H1 (cell line): Measurements from ENCODE around the gene FIGNL2. TPM values are rescaled to one million over a fixed set of nuclear protein-coding genes. Genes with fewer than 3 reads are reported as not detected.

Experiments
- CTCF ChIA-PET: fragments of 300-600 bp; sonication (Branson Sonifier 250); formaldehyde crosslinking; loops from one replicate; lab custom pipeline; 2021; ENCODE audit not compliant: partially characterized antibody; lab: Charles Lee
- POLR2A ChIA-PET: fragments of 300-600 bp; sonication (Branson Sonifier 250); formaldehyde crosslinking; loops from one replicate; lab custom pipeline; 2021; ENCODE audit warnings: inconsistent platforms; ENCODE audit not compliant: partially characterized antibody; lab: Charles Lee
- DNase-seq, 2 experiments: peaks; one replicate each; pipeline versions ENCODE4 v3.0.0 to v3.0.0-alpha.2; 2010 to 2022; ENCODE audit warnings: low spot score in 2 of 2, low read depth in 1 of 2, mixed read lengths in 1 of 2
- FAIRE-seq: peaks from 2 replicates; lab custom pipeline; 2011; peaks lifted over from hg19 to GRCh38; lab: Jason Lieb, UNC
- H2AFZ ChIP-seq: 2 replicates; pipeline ENCODE4 v1.8.1; 2012; ENCODE audit warnings: low read length, inconsistent platforms
- H2AK5ac ChIP-seq: 2 replicates; pipeline ENCODE4 v1.6.1; 2013; ENCODE audit warnings: low read depth, low read length
- H2BK120ac ChIP-seq: replicated peaks from 2 replicates; pipeline ENCODE3; 2013; ENCODE audit warnings: low read depth, low read length, inconsistent platforms
- H2BK12ac ChIP-seq: 2 replicates; pipeline ENCODE4 v1.6.1; 2013; ENCODE audit warnings: low read depth, low read length
- H2BK15ac ChIP-seq: 2 replicates; pipeline ENCODE4 v1.6.1; 2013; ENCODE audit warnings: low read length
- H2BK20ac ChIP-seq: 2 replicates; pipeline ENCODE4 v1.6.1; 2013; ENCODE audit warnings: low read length
- H2BK5ac ChIP-seq: 2 replicates; pipeline ENCODE4 v1.6.1; 2013; ENCODE audit warnings: low read depth, low read length
- H3K14ac ChIP-seq: 2 replicates; pipeline ENCODE4 v1.6.1; 2013; ENCODE audit warnings: inconsistent platforms; ENCODE audit not compliant: insufficient read length
- H3K18ac ChIP-seq: 2 replicates; pipeline ENCODE4 v1.6.1; 2013; ENCODE audit warnings: low read length; ENCODE audit errors: extremely low read depth
- H3K23ac ChIP-seq: 2 replicates; pipeline ENCODE4 v1.6.1; 2013; ENCODE audit warnings: inconsistent platforms; ENCODE audit not compliant: insufficient read length
- H3K23me2 ChIP-seq: 2 replicates; pipeline ENCODE4 v1.6.1; 2013; ENCODE audit warnings: low read depth, low read length
- H3K27ac ChIP-seq: 2 replicates; pipeline ENCODE4 v1.6.1; 2011; ENCODE audit warnings: low read depth, low read length, inconsistent platforms
- H3K27me3 ChIP-seq, 4 experiments: replicated peaks in 1 of 4; 1 replicate in 1 of 4; 2 replicates in 3 of 4; pipeline versions ENCODE4 v1.6.1 to v1.8.1; 2011 to 2013; ENCODE audit warnings: low read length in 3 of 4, mild to moderate bottlenecking in 3 of 4, inconsistent platforms in 2 of 4, mixed read lengths in 2 of 4, moderate library complexity in 1 of 4; ENCODE audit not compliant: control insufficient read depth in 3 of 4, insufficient read depth in 3 of 4; ENCODE audit errors: extremely low read depth in 1 of 4
- H3K36me3 ChIP-seq, 4 experiments: 2 replicates each; pipeline versions ENCODE4 v1.6.1 to v1.8.1; 2011 to 2013; ENCODE audit warnings: mild to moderate bottlenecking in 4 of 4, low read length in 3 of 4, moderate library complexity in 2 of 4, control low read depth in 1 of 4, inconsistent platforms in 1 of 4; ENCODE audit not compliant: insufficient read depth in 4 of 4, control insufficient read depth in 2 of 4
- H3K4ac ChIP-seq: replicated peaks from 2 replicates; pipeline ENCODE3; 2013; ENCODE audit warnings: low read length, low read depth, mixed read lengths, inconsistent platforms; ENCODE audit not compliant: insufficient read length
- H3K4me1 ChIP-seq, 4 experiments: replicated peaks in 1 of 4; 1 replicate in 1 of 4; 2 replicates in 3 of 4; pipeline versions ENCODE4 v1.6.1 to v1.8.1; 2011 to 2013; ENCODE audit warnings: low read length in 3 of 4, inconsistent platforms in 2 of 4, mixed read lengths in 1 of 4; ENCODE audit not compliant: insufficient read depth in 4 of 4, control insufficient read depth in 3 of 4
- H3K4me2 ChIP-seq, 2 experiments: 2 replicates each; pipeline versions ENCODE4 v1.6.1 to v1.8.1; 2011 to 2013; ENCODE audit warnings: low read depth in 2 of 2, low read length in 2 of 2, control low read depth in 1 of 2, inconsistent platforms in 1 of 2, mild to moderate bottlenecking in 1 of 2; ENCODE audit not compliant: insufficient read depth in 1 of 2
- H3K4me3 ChIP-seq, 4 experiments: fragments of 200-600, 300-600 bp in 1 of 4; sonication (generic), shearing (Covaris generic), sonication (Bioruptor Twin) in 1 of 4; 2 replicates each; pipeline versions ENCODE4 v1.5.1 to v1.8.1; 2011 to 2016; ENCODE audit warnings: low read length in 4 of 4, low read depth in 3 of 4, control low read depth in 2 of 4, inconsistent platforms in 2 of 4, mild to moderate bottlenecking in 2 of 4, mixed read lengths in 1 of 4, moderate library complexity in 1 of 4; ENCODE audit not compliant: insufficient read depth in 2 of 4; ENCODE audit errors: extremely low read depth in 1 of 4
- H3K56ac ChIP-seq: replicated peaks from 2 replicates; pipeline ENCODE3; 2013; ENCODE audit warnings: low read depth, mild to moderate bottlenecking, mixed read lengths, low read length, inconsistent platforms; ENCODE audit not compliant: insufficient read length
- H3K79me1 ChIP-seq: 2 replicates; pipeline ENCODE4 v1.6.1; 2013; ENCODE audit warnings: low read depth, low read length, control low read depth
- H3K79me2 ChIP-seq, 2 experiments: 2 replicates each; pipeline versions ENCODE4 v1.6.1 to v1.8.1; 2012 to 2013; ENCODE audit warnings: low read length in 2 of 2, mild to moderate bottlenecking in 2 of 2, inconsistent platforms in 1 of 2; ENCODE audit not compliant: insufficient read depth in 2 of 2, control insufficient read depth in 1 of 2
- H3K9ac ChIP-seq, 4 experiments: replicated peaks in 1 of 4; 1 replicate in 1 of 4; 2 replicates in 3 of 4; pipeline versions ENCODE4 v1.6.1 to v1.8.1; 2011 to 2013; ENCODE audit warnings: low read depth in 3 of 4, low read length in 3 of 4, control low read depth in 2 of 4, mild to moderate bottlenecking in 2 of 4, moderate library complexity in 2 of 4, inconsistent platforms in 1 of 4; ENCODE audit errors: extremely low read depth in 1 of 4
- H3K9me3 ChIP-seq, 2 experiments: 2 replicates each; pipeline versions ENCODE4 v1.6.1 to v1.8.1; 2012 to 2013; ENCODE audit warnings: mild to moderate bottlenecking in 2 of 2, moderate library complexity in 2 of 2, control low read depth in 1 of 2, inconsistent platforms in 1 of 2, low read depth in 1 of 2, low read length in 1 of 2, mixed read lengths in 1 of 2; ENCODE audit not compliant: insufficient read depth in 2 of 2
- H4K20me1 ChIP-seq, 2 experiments: replicated peaks in 1 of 2; 2 replicates each; pipeline versions ENCODE3 to v1.8.1; 2011 to 2013; ENCODE audit warnings: inconsistent platforms in 2 of 2, low read length in 2 of 2, mild to moderate bottlenecking in 1 of 2; ENCODE audit not compliant: insufficient read depth in 2 of 2, control insufficient read depth in 1 of 2
- H4K5ac ChIP-seq: 2 replicates; pipeline ENCODE4 v1.6.1; 2013; ENCODE audit warnings: low read length, low read depth, mixed read lengths, inconsistent platforms; ENCODE audit not compliant: insufficient read length
- H4K8ac ChIP-seq: 2 replicates; pipeline ENCODE4 v1.8.0; 2013; ENCODE audit warnings: mild to moderate bottlenecking, moderate library complexity, low read length, inconsistent platforms; ENCODE audit not compliant: insufficient read depth; ENCODE audit errors: extremely low read depth
- H4K91ac ChIP-seq: replicated peaks from 2 replicates; pipeline ENCODE3; 2013; ENCODE audit warnings: low read length, mixed read lengths, inconsistent platforms; ENCODE audit not compliant: insufficient read length
- CBX8 ChIP-seq: fragments of 300-800, 300-1000 bp; sonication (generic); IDR thresholded peaks from 2 replicates; pipeline ENCODE4 v1.7.1; 2016; ENCODE audit warnings: low read depth, low read length, borderline replicate concordance
- HDAC2 ChIP-seq, 2 experiments: fragments of 300-600 bp in 1 of 2; sonication (generic) in 1 of 2; IDR thresholded peaks; 2 replicates each; pipeline ENCODE4 v1.6.1; 2011 to 2012; ENCODE audit warnings: low read depth in 2 of 2, low read length in 2 of 2, mild to moderate bottlenecking in 2 of 2, moderate library complexity in 2 of 2, borderline replicate concordance in 1 of 2, inconsistent platforms in 1 of 2
- RAD21 ChIP-seq, 2 experiments: IDR thresholded peaks in 1 of 2; conservative IDR thresholded peaks in 1 of 2; 2 replicates each; pipeline ENCODE4 v1.6.1; 2011; ENCODE audit warnings: low read depth in 2 of 2, low read length in 2 of 2, improper control_type of control experiment in 1 of 2, inconsistent platforms in 1 of 2, mild to moderate bottlenecking in 1 of 2, moderate library complexity in 1 of 2
- WGBS, 2 experiments: shearing (Covaris generic) in 1 of 2; methylation state at CpG; one replicate each; pipeline versions ENCODE4 v1.1.6 to v1.1.7; 2013 to 2015; ENCODE audit warnings: low lambda C conversion rate in 2 of 2, mixed read lengths in 2 of 2, inconsistent platforms in 1 of 2, low coverage in 1 of 2, missing lambda C conversion rate in 1 of 2; ENCODE audit not compliant: insufficient replicate concordance in 2 of 2, insufficient coverage in 1 of 2, insufficient read length in 1 of 2; ENCODE audit errors: extremely low coverage in 1 of 2, missing lambda C conversion rate in 1 of 2; 5-methylcytosine and 5-hydroxymethylcytosine counted together
- polyA plus RNA-seq, 7 experiments: library from polyadenylated mRNA; depleted of rRNA in 3 of 7; stranded (reverse) in 5 of 7; unstranded in 2 of 7; fragments of >200 nt in 5 of 7; fragments of 200-250 nt in 2 of 7; gene quantifications; 1 replicate in 5 of 7; 2 replicates in 1 of 7; 4 replicates in 1 of 7; pipeline versions ENCODE4 v1.2.1 to v1.2.3, GENCODE V29; 2011 to 2013; ENCODE audit warnings: missing spikeins in 2 of 7, mixed read lengths in 2 of 7
- total RNA-seq: library from RNA; stranded (reverse); fragmentation: NEBNext Ultra II Directional; extraction: Animal tissue kit (Norgen Biotek cat#: 25700); gene quantifications from 2 replicates; pipeline ENCODE4 v1.2.1, GENCODE V29; 2021

The FIGNL2 gene
- total and polyA plus RNA-seq, 2 of the 8 experiments (the other 6 are each of a cell fraction or from before 2014, with no cell fraction given), result 6.5 to 7.1 TPM

GRCh38 chr12:51798501-51798900, 50.0 kb downstream of the FIGNL2 start:
- no peak overlapping the region for H3K27ac ChIP-seq
- ChIA-PET CTCF (no interaction called here), POLR2A (no interaction called here)
- no peak overlapping the region for H3K14ac ChIP-seq
- no peak overlapping the region for H3K23ac ChIP-seq
- H3K79me1 ChIP-seq, result no peaks in the 10 kb centered on the region
- H2BK120ac ChIP-seq, result no peak overlapping the region
- no peak overlapping the region for H3K4me2 ChIP-seq
- no peak overlapping the region for H2BK12ac ChIP-seq
- H3K9ac ChIP-seq, result no peak overlapping the region
- TF ChIP-seq HDAC2 (IDR thresholded peaks at IDR 0.05; ENCODE audit: borderline replicate concordance in 1 of 2, low read depth in 2 of 2, low read length in 2 of 2) (no peak), RAD21 (IDR thresholded peaks at IDR 0.05 in 1 of 2, conservative IDR thresholded peaks at IDR 0.05 in 1 of 2; ENCODE audit: low read depth in 2 of 2, low read length in 2 of 2) (no peak), CBX8 (no peak)
- FAIRE-seq (no peak), DNase-seq (no peak)
- no peak overlapping the region for H2BK20ac ChIP-seq
- no peak overlapping the region for H3K18ac ChIP-seq
- H3K4me1 ChIP-seq, result no peaks in the 10 kb centered on the region
- no peak overlapping the region for H3K4me3 ChIP-seq
- peaks cover 0 to 8% (median 0%) of the 10 kb centered on the region in 4 experiments; a peak in 1 of 8 replicates for H3K36me3 ChIP-seq
- H2BK5ac ChIP-seq, result no peak overlapping the region
- no peak overlapping the region for H2BK15ac ChIP-seq
- no peak overlapping the region for H2AFZ ChIP-seq
- H4K20me1 ChIP-seq, result no peaks in the 10 kb centered on the region
- H4K5ac ChIP-seq, result no peak overlapping the region
- no peak overlapping the region for H4K91ac ChIP-seq
- H4K8ac ChIP-seq, result no peak overlapping the region
- H3K9me3 ChIP-seq, result no peaks in the 10 kb centered on the region
- H3K56ac ChIP-seq, result no peak overlapping the region
- no peaks in the 10 kb centered on the region for H3K27me3 ChIP-seq
- 100% methylated on average over 1 of the region's 1 CpG; no CpG with 5 or more reads in 1 of the 2 experiments for WGBS, 2 experiments
- H3K79me2 ChIP-seq, result no peaks in the 10 kb centered on the region
- no peak overlapping the region for H3K4ac ChIP-seq
- no peaks in the 10 kb centered on the region for H3K23me2 ChIP-seq
- H2AK5ac ChIP-seq, result no peak overlapping the region
